H9 (cell line): ENCODE data around the gene ZC3H7B. TPM values are rescaled to one million over a fixed set of nuclear protein-coding genes. Genes with fewer than 3 reads are reported as not detected.
A peak's percentile ranks its signal among the peaks of the same experiment; 100 is the strongest.

Experiments
- DNase-seq: peaks from one replicate; pipeline ENCODE4 v3.0.0-alpha.2; 2017
- H2AFZ ChIP-seq: one replicate; pipeline ENCODE4 v1.6.1; 2013; ENCODE audit warnings: mild to moderate bottlenecking, low read length, control low read depth, moderate library complexity
- H2AK5ac ChIP-seq: 2 replicates; pipeline ENCODE4 v1.6.1; 2013; ENCODE audit warnings: low read length, control low read depth, mixed read lengths; ENCODE audit not compliant: insufficient read length
- H2BK120ac ChIP-seq: one replicate; pipeline ENCODE4 v1.6.1; 2013; ENCODE audit warnings: low read depth, mild to moderate bottlenecking, low read length, control low read depth, inconsistent platforms; ENCODE audit not compliant: poor library complexity, severe bottlenecking
- H2BK12ac ChIP-seq: 2 replicates; pipeline ENCODE4 v1.6.1; 2013; ENCODE audit warnings: low read length, control low read depth, mixed read lengths, low read depth; ENCODE audit not compliant: insufficient read length
- H2BK15ac ChIP-seq: 2 replicates; pipeline ENCODE4 v1.6.1; 2013; ENCODE audit warnings: low read depth, low read length, control low read depth
- H2BK20ac ChIP-seq: one replicate; pipeline ENCODE4 v1.6.1; 2013; ENCODE audit warnings: low read depth, mild to moderate bottlenecking, low read length, control low read depth, inconsistent platforms; ENCODE audit not compliant: poor library complexity, severe bottlenecking
- H2BK5ac ChIP-seq: 2 replicates; pipeline ENCODE4 v1.6.1; 2013; ENCODE audit warnings: low read length, control low read depth, mixed read lengths; ENCODE audit not compliant: insufficient read length
- H3K14ac ChIP-seq: 2 replicates; pipeline ENCODE4 v1.6.1; 2013; ENCODE audit warnings: low read length, control low read depth; ENCODE audit not compliant: insufficient read depth
- H3K18ac ChIP-seq: 2 replicates; pipeline ENCODE4 v1.6.1; 2013; ENCODE audit warnings: low read depth, mild to moderate bottlenecking, mixed read lengths, low read length, control low read depth; ENCODE audit not compliant: insufficient read length
- H3K23ac ChIP-seq: 2 replicates; pipeline ENCODE4 v1.6.1; 2013; ENCODE audit warnings: low read length, control low read depth, mixed read lengths, low read depth; ENCODE audit not compliant: insufficient read length
- H3K23me2 ChIP-seq: 2 replicates; pipeline ENCODE4 v1.6.1; 2013; ENCODE audit warnings: low read depth, mild to moderate bottlenecking, mixed read lengths, low read length, control low read depth; ENCODE audit not compliant: insufficient read length, poor library complexity, severe bottlenecking
- H3K27ac ChIP-seq: 2 replicates; pipeline ENCODE4 v1.5.1; 2013; ENCODE audit warnings: low read length, control low read depth, mixed read lengths, low read depth; ENCODE audit not compliant: insufficient read length
- H3K27me3 ChIP-seq: 2 replicates; pipeline ENCODE4 v1.6.1; 2013; ENCODE audit warnings: low read length, control low read depth, inconsistent platforms; ENCODE audit not compliant: insufficient read depth
- H3K4ac ChIP-seq: 2 replicates; pipeline ENCODE4 v1.6.1; 2013; ENCODE audit warnings: low read depth, mild to moderate bottlenecking, control low read depth, inconsistent platforms, low read length, moderate library complexity
- H3K4me1 ChIP-seq: 2 replicates; pipeline ENCODE4 v1.6.1; 2013; ENCODE audit warnings: low read length, control low read depth, inconsistent platforms; ENCODE audit not compliant: insufficient read depth
- H3K4me2 ChIP-seq: 2 replicates; pipeline ENCODE4 v1.6.1; 2013; ENCODE audit warnings: low read length, control low read depth, mixed read lengths; ENCODE audit not compliant: insufficient read length, insufficient read depth
- H3K56ac ChIP-seq: 2 replicates; pipeline ENCODE4 v1.6.1; 2013; ENCODE audit warnings: low read depth, mild to moderate bottlenecking, mixed read lengths, low read length, control low read depth; ENCODE audit not compliant: insufficient read length
- H3K79me1 ChIP-seq: 2 replicates; pipeline ENCODE4 v1.6.1; 2013; ENCODE audit warnings: low read depth, mild to moderate bottlenecking, moderate library complexity, low read length, control low read depth, inconsistent platforms; ENCODE audit not compliant: insufficient read depth, poor library complexity, severe bottlenecking
- H3K79me2 ChIP-seq: 2 replicates; pipeline ENCODE4 v1.6.1; 2013; ENCODE audit warnings: low read length, control low read depth, inconsistent platforms; ENCODE audit not compliant: insufficient read depth
- H3K9ac ChIP-seq: 2 replicates; pipeline ENCODE4 v1.6.1; 2013; ENCODE audit warnings: low read length, control low read depth, mixed read lengths; ENCODE audit not compliant: insufficient read length; ENCODE audit errors: extremely low read depth
- H3K9me3 ChIP-seq: one replicate; pipeline ENCODE4 v1.6.1; 2013; ENCODE audit warnings: low read depth, low read length, inconsistent platforms; ENCODE audit not compliant: control insufficient read depth
- H3T11ph ChIP-seq: one replicate; pipeline ENCODE4 v1.6.1; 2013; ENCODE audit warnings: mild to moderate bottlenecking, low read length, control low read depth, inconsistent platforms
- H4K20me1 ChIP-seq: one replicate; pipeline ENCODE4 v1.6.1; 2013; ENCODE audit not compliant: control insufficient read depth, insufficient read length, insufficient read depth
- H4K5ac ChIP-seq: 2 replicates; pipeline ENCODE4 v1.6.1; 2013; ENCODE audit warnings: low read depth, mild to moderate bottlenecking, mixed read lengths, low read length, control low read depth; ENCODE audit not compliant: insufficient read length
- H4K8ac ChIP-seq: replicated peaks from 2 replicates; pipeline ENCODE4 v1.6.1; 2013; ENCODE audit warnings: low read length, control low read depth, mixed read lengths, low read depth; ENCODE audit not compliant: insufficient read length
- H4K91ac ChIP-seq: 2 replicates; pipeline ENCODE4 v1.6.1; 2013; ENCODE audit warnings: low read depth, mild to moderate bottlenecking, moderate library complexity, mixed read lengths, low read length, control low read depth; ENCODE audit not compliant: insufficient read length
- H3K27ac Mint-ChIP-seq, 3 experiments: 2 replicates in 2 of 3; 3 replicates in 1 of 3; pipeline ENCODE4 v1.8.0; 2020 to 2021; ENCODE audit warnings: mixed read lengths in 3 of 3, mild to moderate bottlenecking in 1 of 3, moderate library complexity in 1 of 3
- H3K27me3 Mint-ChIP-seq: 2 replicates; pipeline ENCODE4 v1.8.0; 2021; ENCODE audit warnings: low read depth, mild to moderate bottlenecking, moderate library complexity, mixed read lengths
- H3K36me3 Mint-ChIP-seq, 3 experiments: 2 replicates in 2 of 3; 3 replicates in 1 of 3; pipeline ENCODE4 v1.8.0; 2020 to 2021; ENCODE audit warnings: low read depth in 3 of 3, mixed read lengths in 3 of 3; ENCODE audit not compliant: insufficient read depth in 1 of 3
- H3K4me1 Mint-ChIP-seq, 2 experiments: 2 replicates each; pipeline ENCODE4 v1.8.0; 2020; ENCODE audit warnings: mixed read lengths in 2 of 2
- H3K4me3 Mint-ChIP-seq, 2 experiments: 2 replicates in 1 of 2; 3 replicates in 1 of 2; pipeline ENCODE4 v1.8.0; 2020 to 2021; ENCODE audit warnings: mild to moderate bottlenecking in 2 of 2, mixed read lengths in 2 of 2, moderate library complexity in 1 of 2
- H3K9me3 Mint-ChIP-seq, 2 experiments: 2 replicates in 1 of 2; 3 replicates in 1 of 2; pipeline ENCODE4 v1.8.0; 2020; ENCODE audit warnings: mild to moderate bottlenecking in 2 of 2, mixed read lengths in 2 of 2, moderate library complexity in 1 of 2
- WGBS: extraction: QIAGEN DNeasy Blood & Tissue Kit; methylation state at CpG from one replicate; pipeline ENCODE4 v1.1.7; 2013; ENCODE audit warnings: missing lambda C conversion rate, low lambda C conversion rate, mixed read lengths; ENCODE audit not compliant: insufficient read length; ENCODE audit errors: extremely low coverage; 5-methylcytosine and 5-hydroxymethylcytosine counted together
- total RNA-seq: library from RNA; stranded (reverse); gene quantifications from 2 replicates; pipeline ENCODE4 v1.2.1, GENCODE V29; 2021
- TF ChIP-seq, protein P1 (sequence below): fragments of 200-600 bp; sonication (generic); conservative IDR thresholded peaks from 3 replicates; pipeline ENCODE4 v1.8.0; 2021; ENCODE audit warnings: antibody characterized with exemption, mild to moderate bottlenecking

Gene ZC3H7B
- total RNA-seq, 1 experiment from 2014 or later = 69.3 TPM

DNA sequence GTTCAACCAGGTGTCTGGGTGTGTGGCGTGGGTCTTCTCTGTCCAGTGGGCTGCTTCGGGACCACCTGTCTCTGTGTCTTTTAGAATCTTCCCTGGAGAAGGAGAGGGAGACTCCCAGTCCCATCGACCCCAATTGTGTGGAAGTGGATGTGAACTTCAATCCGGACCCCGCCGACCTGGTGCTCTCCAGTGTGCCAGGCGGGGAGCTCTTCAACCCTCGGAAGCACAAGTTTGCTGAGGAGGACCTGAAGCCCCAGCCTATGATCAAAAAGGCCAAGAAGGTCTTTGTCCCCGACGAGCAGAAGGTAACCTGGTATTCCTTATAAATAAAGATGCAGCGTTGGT is 92.7 kb downstream of the ZC3H7B start:
- no peak for DNase-seq
- H3K56ac ChIP-seq = no peak overlapping the region

More for the DNA sequence above, 92.7 kb downstream of the ZC3H7B start:
- Histone ChIP-seq H3K18ac (no peak overlapping the region), H3K9ac (no peak overlapping the region), H3K79me1 (no peaks in the 10 kb centered on the region), H2BK120ac (no peak overlapping the region), H2BK5ac (no peak overlapping the region), H4K20me1 (no peaks in the 10 kb centered on the region), H3K4me1 (no peaks in the 10 kb centered on the region), H3K4ac (no peak overlapping the region), H3K27ac (no peak overlapping the region), H2AFZ (no peak overlapping the region), H3K27me3 (no peaks in the 10 kb centered on the region), H4K91ac (no peak overlapping the region), H3K9me3 (no peaks in the 10 kb centered on the region), H2BK20ac (no peak overlapping the region), H2BK15ac (no peak overlapping the region), H3K23ac (no peak overlapping the region), H3K4me2 (no peak overlapping the region), H2BK12ac (no peak overlapping the region), H3K23me2 (no peaks in the 10 kb centered on the region), H3K79me2 (no peaks in the 10 kb centered on the region), H3T11ph (no peak overlapping the region), H2AK5ac (no peak overlapping the region), H4K5ac (no peak overlapping the region), H4K8ac (no peak overlapping the region), H3K14ac (no peak overlapping the region)
- WGBS = no CpG with 5 or more reads among the region's 11 CpGs
- TF ChIP-seq, protein P1, sequence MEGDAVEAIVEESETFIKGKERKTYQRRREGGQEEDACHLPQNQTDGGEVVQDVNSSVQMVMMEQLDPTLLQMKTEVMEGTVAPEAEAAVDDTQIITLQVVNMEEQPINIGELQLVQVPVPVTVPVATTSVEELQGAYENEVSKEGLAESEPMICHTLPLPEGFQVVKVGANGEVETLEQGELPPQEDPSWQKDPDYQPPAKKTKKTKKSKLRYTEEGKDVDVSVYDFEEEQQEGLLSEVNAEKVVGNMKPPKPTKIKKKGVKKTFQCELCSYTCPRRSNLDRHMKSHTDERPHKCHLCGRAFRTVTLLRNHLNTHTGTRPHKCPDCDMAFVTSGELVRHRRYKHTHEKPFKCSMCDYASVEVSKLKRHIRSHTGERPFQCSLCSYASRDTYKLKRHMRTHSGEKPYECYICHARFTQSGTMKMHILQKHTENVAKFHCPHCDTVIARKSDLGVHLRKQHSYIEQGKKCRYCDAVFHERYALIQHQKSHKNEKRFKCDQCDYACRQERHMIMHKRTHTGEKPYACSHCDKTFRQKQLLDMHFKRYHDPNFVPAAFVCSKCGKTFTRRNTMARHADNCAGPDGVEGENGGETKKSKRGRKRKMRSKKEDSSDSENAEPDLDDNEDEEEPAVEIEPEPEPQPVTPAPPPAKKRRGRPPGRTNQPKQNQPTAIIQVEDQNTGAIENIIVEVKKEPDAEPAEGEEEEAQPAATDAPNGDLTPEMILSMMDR = no peak
- H3K4me3 Mint-ChIP-seq = no peak overlapping the region
- H3K4me1 Mint-ChIP-seq = peaks cover 2 to 3% of the 10 kb centered on the region in 2 experiments; a peak in 1 of 4 replicates
- peak overlapping the region in 2 of 3 experiments; percentile 30 to 85; a peak in 3 of 7 replicates for H3K27ac Mint-ChIP-seq
- H3K27me3 Mint-ChIP-seq = no peaks in the 10 kb centered on the region
- no peaks in the 10 kb centered on the region for H3K9me3 Mint-ChIP-seq
- H3K36me3 Mint-ChIP-seq = peaks cover 4 to 60% (median 60%) of the 10 kb centered on the region in 3 experiments; a peak in 5 of 7 replicates
